CD4-positive, alpha-beta T cell treated with Interleukin-6 for 4 hours (primary cell): ENCODE measurements around the gene ZNF865.
A peak's percentile ranks its signal among the peaks of the same experiment; 100 is the strongest.

Experiments used
- DNase-seq: peaks from one replicate; pipeline ENCODE4 v3.0.0-alpha.2; 2020; ENCODE audit warnings: mixed read lengths

The ZNF865 gene

GRCh38 chr19:55588738-55589137 is 16.7 kb upstream of the ZNF865 start:
- no peak for DNase-seq

GRCh38 chr19:55590109-55590508 is 15.3 kb upstream of the ZNF865 start:
- no peak for DNase-seq

GRCh38 chr19:55590617-55591016 is 14.8 kb upstream of the ZNF865 start:
- DNase-seq = no peak

GRCh38 chr19:55591555-55591954 is 13.9 kb upstream of the ZNF865 start:
- no peak for DNase-seq

GRCh38 chr19:55592391-55593090 is 12.9 kb upstream of the ZNF865 start:
- no peak for DNase-seq

- DNase-seq = no peak
These were observed 12.2 kb upstream of the ZNF865 start for GRCh38 chr19:55593096-55593772.

GRCh38 chr19:55594996-55595545 is 10.4 kb upstream of the ZNF865 start:
- DNase-seq = no peak

- DNase-seq = no peak
These were observed 9.1 kb upstream of the ZNF865 start for GRCh38 chr19:55596304-55596703.

GRCh38 chr19:55597501-55597921 is 7.9 kb upstream of the ZNF865 start:
- DNase-seq = no peak

- DNase-seq = no peak
These were observed 7.4 kb upstream of the ZNF865 start for GRCh38 chr19:55598034-55598433.

- peak; percentile 80 for DNase-seq
These were observed 6.6 kb upstream of the ZNF865 start for GRCh38 chr19:55598719-55599467.

GRCh38 chr19:55599468-55599841 is 6.0 kb upstream of the ZNF865 start, which contains the start of gene FIZ1:
TSS of gene FIZ1 (minus strand) at chr19:55599517. CDS start at chr19:55597865, 1,652 bp downstream.
- DNase-seq = peak; percentile 97

- peak; percentile 85 for DNase-seq
These were observed 5.4 kb upstream of the ZNF865 start, which contains the start of gene ZNF524 for GRCh38 chr19:55599842-55600661. TSS of gene ZNF524 (plus strand) at chr19:55600288. CDS start at chr19:55602113, 1,825 bp downstream.

GRCh38 chr19:55600662-55601028 is 4.8 kb upstream of the ZNF865 start:
- DNase-seq = no peak

- no peak for DNase-seq
These were observed 4.4 kb upstream of the ZNF865 start for GRCh38 chr19:55601084-55601483.

GRCh38 chr19:55602104-55603001 is 3.1 kb upstream of the ZNF865 start:
- no peak for DNase-seq

- no peak for DNase-seq
These were observed 2.3 kb upstream of the ZNF865 start for GRCh38 chr19:55603115-55603514.

- DNase-seq = no peak
These were observed 1.7 kb upstream of the ZNF865 start for GRCh38 chr19:55603581-55604292.

GRCh38 chr19:55605207-55605636 is 225 bp upstream of the ZNF865 start:
- peak; percentile 99 for DNase-seq

- no peak for DNase-seq
These were observed 982 bp downstream of the ZNF865 start for GRCh38 chr19:55606471-55606787.

- DNase-seq = no peak
These were observed 1.4 kb downstream of the ZNF865 start for GRCh38 chr19:55606817-55607216.
